Measurements from ENCODE around the gene PEAK1.
"Not testable (repeated sequence)": the region's sequence is repeated elsewhere in the genome, so short reads cannot be mapped to it uniquely, and the experiment has no call there.

Gene PEAK1

DNA sequence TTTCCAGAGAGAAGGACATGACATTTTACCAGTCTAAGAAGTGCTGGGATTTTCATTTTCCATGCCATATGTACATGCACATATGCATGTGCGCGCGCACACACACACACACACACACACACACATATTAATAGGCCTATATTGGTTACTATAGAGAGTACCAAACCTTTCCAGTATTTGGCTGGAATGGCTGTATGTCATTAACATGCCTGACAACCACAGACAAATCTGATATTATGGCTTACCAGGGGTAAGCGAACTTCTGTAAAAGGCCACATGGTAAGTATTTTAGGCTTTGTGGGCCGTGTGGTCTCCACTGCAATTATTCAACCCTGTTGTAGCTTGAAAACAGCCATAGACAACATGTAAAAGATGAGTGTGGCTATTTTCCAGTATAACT, 251.8 kb downstream of the PEAK1 start:
- no peak for DNase-seq

DNA sequence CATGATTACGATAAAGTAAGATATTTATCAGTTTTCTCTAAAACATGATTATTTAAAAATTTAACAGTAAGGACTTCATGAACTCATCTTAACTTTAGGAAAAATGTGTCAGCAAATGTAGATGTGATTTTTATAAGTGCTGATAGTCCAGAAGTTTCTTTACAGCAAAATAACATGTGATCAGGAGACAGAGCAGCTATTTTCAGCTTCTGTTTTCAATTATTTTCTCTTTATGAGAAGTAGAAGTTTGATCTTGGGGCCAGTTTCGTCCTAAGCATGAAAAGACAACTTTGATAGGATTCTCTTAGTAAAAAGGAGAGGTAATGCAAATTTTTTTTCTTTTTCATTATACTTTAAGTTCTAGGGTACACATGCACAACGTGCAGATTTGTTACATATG, 252.5 kb downstream of the PEAK1 start:
- no peak for DNase-seq

DNA sequence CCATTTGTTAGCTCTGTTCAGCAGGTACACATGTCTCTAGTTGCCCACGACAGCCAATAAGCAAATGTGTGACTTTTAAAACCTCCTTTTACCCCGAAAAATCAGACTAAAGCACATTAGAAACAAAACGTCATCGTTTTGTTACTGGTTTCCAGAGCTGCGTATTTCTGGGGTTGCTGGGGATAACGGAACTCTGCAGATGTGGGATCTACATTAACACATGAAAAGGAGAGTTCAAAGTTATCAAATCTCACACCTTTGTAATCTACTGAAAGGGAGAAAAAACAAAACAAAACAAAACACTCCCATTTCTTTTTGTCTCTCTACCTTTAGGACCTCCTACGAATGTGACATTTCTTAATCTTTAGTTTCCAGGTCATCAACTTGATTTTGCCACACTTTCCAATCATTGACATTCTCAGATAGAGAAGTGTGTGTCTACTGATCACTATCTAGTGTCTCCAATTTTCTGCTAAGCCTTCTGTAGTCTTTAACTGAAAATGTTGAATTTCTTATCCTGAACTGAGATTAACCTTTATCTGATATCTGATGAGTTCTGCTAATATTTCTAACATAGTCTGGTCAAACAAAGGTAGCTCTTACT, 256.0 kb downstream of the PEAK1 start:
- DNase-seq: no peak

DNA sequence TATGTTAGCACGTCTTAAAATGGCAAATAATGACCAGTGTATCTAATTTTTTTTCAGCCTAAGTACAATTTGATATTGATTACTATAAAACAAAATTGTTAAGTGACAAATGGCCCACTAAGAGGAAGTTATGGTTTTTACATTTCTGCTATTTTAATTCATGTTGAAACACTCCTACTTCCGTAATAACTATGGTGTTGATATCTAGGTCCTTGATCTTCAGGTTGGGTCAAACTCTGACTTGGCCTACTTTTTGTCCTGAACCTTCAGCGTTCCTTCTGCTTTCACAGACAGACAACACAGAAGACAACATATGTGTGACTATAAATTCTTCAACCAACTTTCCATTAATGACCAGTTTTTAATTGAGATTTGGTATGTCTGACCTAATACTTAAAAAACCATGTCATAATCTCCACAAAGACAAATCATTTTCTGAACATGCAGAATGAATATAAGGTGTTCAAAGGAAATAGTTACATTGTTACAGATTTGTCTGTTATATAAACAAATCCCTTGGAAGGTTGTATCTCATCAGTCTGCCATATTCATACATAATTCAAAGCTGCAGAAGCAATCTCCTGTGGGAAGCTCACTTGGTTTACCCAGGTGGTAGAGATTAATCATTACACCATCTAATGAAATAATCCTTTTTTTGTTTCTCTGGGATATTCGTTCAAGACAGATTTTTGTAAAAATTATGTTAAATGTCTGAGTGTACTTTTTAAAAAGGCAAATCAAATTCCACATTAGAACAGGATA, 256.9 kb downstream of the PEAK1 start:
- DNase-seq: no peak

DNA sequence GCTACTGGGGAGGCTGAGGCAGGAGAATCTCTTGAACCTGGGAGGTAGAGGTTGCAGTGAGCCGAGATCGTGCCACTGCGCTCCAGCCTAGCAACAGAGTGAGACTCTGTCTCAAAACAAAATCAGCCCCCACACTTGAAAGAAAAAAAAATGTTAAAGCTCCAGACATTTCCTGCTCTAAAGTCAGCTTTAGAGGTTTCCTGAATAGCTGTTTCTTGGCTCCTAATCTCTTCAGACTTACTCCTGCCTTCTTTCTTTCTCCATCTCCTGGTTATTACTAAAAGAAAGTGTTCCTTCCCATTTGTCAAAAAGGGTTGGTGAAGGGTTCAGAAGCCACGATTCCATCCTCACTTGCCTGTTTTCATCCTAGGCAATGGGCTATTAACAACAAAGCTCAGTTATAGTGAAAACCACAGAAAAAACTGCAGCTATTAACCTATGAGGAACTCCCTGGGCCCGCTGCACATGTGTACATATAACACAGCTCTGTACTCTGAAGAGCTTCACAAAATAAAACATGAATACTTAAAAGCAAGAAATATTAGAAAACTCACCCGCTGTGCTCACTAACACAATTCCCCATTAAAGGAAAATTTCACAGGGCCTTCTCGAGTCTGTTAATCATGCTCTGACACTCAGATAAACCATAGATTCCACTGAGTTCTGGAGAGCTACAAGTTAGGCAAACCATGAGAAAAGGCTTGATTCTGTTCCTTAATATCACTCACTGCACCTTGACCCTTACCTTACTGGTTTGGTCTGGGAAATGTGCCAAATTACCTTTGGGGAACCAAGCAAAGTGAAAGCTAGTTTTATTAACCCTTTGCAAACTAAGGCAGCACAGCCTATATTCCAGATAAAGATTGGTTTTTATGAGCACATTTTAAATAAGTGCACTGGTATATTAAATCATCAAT, 259.1 kb downstream of the PEAK1 start:
- DNase-seq: no peak

DNA sequence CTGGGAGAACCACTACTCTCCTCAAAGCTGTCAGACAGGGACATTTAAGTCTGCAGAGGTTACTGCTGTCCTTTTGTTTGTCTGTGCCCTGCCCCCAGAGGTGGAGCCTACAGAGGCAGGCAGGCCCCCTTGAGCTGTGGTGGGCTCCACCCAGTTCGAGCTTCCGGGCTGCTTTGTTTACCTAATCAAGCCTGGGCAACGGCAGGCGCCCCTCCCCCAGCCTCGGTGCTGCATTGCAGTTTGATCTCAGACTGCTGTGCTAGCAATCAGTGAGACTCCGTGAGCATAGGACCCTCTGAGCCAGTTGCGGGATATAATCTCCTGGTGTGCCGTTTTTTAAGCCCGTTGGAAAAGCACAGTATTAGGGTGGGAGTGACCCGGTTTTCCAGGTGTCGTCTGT, 263.9 kb downstream of the PEAK1 start:
- DNase-seq: not testable (repeated sequence)

DNA sequence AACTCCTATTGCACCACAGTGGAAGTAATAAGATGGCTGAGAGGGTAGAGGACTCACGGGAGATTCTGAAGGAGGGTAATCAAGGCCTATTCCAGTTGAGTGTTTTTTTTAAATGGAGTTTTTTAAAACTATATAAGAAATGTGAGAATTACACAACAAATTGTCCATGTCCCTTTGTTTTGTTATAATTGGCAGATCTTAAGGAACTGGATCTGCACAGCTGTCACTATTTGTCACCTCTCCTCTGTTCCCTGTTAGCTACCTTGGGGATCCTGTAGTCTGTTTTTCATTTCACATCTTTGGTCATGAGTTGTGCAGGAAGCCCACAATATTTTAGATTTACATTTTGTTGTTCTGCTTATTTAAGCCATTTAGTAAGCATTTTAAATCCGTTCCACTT, 271.7 kb downstream of the PEAK1 start:
- DNase-seq: no peak

DNA sequence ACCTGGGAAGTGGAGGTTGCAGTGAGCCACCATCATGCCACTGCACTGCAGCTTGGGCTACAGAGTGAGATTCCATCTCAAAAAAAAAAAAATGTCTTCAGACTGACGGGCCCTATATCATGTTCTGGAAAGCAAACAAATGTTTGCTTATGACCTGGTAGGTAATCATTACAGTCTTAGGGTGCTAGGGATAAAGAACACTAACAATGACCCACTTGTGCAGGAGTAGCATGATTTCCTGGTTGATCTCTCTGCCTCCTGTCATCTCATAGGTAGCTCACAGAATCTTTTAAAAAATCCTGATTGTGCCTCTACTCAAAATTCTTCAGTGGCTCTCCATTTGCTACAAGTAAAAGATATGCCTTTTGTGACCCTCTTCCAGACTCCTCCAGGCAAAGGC, 274.5 kb downstream of the PEAK1 start:
- DNase-seq: no peak

DNA sequence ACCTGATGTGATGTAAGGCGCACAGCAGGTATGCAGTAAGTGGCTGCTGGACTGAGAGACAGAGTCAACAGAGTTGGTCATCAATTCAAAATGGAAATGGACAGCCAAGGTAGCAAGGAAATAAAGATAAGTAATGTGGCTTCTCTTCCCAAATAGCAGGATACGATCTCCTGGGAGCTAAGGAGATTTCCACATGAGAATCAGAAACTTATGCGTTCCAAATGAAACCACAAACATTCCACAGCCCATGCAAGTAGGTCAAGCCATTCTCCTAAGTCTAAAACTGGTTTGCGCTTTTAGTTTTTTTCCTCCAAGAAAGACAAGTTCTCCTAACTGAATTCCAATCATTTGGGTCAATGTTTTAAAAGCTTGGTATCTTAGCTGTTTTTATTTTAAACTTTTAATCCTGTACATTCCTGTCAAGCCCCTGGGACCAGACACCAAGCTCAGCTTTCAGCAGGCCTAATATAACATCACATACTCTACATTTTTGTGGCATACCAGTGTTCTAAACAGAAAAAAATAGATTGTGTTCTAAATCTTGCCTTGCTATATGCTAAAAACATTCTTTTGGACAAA, 275.3 kb downstream of the PEAK1 start:
- DNase-seq: no peak

DNA sequence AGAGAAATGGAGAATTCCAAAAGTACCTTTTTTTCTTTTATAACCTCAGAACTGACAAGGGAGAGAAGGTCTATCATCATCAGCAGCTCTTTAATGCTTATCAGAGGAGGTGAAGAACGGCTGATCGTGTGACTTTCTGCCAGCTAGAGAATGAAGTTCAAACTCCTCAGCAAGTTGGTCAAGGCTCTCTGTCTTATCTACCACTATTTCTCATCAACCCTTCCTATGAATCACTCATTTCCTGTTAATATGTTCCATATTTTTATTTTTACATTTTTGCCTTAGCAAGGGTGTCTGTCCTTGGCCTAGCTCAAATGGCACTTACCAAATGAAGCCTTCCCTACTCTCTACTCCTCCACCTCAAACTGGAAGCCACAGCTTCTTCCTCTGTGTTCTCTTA, 275.9 kb downstream of the PEAK1 start:
- no peak for DNase-seq

DNA sequence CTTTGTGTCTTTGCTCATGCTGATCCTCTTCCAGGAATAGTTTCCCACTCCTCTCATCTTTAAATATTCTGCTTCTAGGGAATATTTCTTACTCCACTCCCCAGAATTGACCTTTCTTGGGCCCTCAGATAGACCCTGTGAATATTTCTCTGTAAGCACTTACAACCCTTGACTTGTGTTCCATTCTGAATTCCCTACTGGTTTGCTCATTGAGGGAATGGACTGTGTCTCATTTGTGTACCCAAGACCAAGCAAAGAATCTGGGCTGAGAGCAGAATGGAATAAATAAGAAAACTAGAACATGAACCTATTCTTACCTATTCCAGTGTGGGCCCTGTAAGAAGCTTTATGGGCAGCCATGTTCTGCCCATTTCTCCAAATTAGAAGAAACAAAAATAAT, 276.3 kb downstream of the PEAK1 start:
- DNase-seq: no peak

DNA sequence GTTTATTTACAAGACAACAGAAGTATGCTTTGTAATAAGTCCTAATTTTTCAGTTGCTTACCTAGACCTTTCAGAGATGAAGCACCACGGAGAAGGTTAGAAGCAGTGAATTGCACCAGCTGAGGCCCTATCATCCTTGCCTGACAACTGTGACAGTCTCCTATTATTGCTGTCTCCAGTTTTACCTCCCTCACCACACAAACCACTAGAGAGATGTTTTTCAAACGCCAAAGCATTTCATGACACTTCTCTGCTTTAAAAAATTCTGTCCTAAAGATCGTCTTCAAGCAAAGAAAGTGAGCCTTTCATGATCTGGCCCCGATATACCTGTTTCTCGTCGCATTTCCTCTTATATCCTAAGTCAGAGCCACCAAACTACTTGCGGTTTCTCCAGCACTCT, 276.7 kb downstream of the PEAK1 start:
- no peak for DNase-seq

DNA sequence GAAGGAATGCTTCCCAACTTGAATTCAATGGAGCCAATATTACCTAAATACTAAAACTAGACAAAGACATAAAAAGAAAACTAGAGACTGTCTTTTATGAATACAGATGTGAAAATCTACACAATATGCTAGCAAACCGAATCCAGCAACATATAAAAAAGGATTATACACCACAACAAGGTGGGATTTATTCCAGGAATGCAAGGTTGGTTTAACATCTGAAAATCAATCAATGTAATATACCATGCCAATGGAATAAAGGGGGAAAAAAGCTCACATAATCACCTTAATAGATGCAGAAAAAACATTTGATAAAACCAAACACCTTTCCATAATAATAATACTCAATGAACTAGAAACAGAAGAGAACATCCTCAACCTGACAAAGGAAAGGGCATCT, 279.7 kb downstream of the PEAK1 start:
- no peak for DNase-seq

DNA sequence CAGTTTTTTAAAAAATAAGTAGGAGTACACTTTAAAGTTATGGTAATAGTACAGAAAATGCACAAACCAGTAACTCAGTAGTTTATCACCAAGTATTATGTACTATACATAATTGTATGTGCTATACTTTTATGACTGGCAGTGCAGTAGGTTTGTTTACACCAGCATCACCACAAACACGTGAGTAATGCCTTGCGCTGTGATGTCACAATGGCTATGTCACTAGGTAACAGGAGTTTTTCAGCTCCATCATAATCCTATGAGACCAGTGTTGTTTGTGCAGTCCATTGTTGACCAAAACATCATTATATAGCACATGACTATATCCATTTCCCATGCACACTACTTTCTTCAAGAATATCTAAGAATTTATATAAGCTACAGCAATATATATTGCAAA, 280.6 kb downstream of the PEAK1 start:
- DNase-seq: no peak

DNA sequence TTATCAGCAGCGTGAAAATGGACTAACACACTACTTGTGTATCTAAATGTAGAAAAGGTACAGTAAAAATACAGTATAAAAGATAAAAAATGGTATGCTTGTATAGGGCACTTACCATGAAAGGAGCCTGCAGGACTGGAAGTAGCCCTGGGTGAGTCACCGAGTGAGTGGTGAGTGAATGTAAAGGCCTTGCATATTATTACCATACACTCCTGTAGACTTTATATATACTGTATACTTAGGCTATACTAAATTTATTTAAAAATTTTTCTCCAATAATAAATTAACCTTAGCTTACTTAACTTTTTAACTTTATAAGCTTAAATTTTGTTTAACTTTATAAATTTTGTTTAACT, 281.8 kb downstream of the PEAK1 start:
- no peak for DNase-seq

DNA sequence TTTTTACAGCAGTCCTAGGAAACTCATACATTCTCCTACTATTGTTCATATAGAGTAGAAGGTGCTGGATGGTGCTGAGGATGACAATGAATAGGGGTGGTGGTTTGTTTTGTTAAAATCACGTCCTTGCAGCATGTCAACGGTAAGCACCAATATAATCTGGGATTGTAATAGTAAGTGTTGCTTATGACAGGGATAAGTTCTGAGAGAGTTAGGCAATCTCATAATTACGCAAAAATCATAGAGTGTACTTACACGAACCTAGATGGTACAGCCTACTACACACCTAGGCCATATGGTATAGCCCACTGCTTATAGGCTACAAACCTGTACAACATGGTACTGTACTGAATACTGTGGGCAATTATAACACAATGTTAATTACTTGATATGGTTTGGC, 284.7 kb downstream of the PEAK1 start:
- no peak for DNase-seq

DNA sequence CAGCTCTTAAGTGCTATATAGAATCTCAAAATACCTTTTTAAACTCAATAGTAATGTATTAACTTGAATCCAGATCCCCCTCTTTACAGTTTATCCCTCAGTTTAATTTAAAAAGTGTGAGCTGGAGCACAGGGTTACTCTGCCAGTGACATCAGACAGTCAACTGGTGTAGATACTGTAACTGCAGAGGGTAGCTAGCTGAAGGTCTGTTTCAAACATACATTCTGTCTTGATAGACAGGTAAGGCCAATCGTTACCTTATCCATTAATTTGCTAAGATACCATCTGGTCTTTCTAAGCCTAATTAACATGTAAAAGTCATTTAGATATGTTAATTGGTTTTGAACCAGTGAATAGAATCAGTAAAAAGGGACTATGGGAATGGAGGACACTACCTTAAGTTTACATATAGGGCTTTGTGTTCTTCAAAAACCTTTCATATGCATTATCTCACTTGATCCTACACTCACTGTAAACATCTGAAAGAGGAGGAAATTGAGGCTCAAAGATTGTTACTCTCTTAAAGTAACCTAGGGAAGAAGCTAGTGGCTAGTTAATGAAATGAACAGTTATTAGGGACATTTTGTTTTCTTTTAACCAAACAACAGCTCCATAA, 289.5 kb downstream of the PEAK1 start:
- DNase-seq: no peak

DNA sequence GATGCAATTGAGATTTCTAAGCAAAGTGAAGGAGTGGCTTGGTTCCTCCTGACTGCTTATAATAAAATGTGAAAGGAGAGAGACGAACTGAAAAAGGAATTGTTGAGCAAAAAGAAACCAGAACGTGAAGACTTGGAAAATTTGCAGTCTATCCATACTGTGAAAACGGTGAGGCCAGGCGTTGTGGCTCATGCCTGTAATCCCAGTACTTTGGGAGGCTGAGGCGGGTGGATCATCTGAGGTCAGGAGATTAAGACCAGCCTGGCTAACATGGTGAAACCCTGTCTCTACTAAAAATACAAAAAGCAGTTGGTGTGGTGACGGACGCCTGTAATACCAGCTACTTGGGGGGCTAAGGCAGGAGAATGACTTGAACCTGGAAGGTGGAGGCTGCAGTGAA, 292.3 kb downstream of the PEAK1 start:
- no peak for DNase-seq

DNA sequence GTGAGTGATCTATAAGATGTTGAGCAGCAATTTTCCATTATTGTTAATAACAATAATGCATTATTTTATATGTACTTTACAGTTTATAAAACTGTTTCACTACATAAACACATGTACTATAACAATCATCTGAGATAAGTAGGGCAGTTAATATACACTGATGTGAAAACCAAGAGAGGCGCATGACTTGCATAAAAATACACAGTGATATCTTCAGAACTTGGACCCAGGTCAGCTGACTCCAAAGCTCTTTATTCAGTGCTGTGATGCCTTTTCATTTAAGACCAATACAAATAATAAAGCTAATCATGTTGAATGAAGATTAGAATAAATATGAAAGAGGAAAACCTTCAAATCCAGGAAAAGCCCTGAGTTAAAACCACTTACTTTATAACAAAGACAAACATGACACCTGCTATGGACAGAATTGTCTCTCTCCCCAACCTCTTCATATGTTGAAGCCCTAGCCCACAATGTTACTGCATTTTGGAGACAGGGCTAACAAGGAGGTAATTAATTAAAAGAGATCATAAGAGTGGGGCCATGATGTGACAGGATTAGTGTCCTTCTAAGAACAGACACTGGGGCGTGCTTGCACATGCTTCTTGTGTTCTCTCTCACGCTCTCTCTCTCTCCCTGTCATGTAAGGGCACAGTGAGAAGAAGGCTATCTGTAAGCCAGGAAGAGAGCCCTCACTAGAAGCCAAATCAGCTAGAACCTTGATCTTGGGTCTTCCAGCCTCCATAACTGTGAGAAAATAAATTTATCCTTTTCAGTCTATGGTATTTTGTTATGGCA, 293.2 kb downstream of the PEAK1 start:
- DNase-seq: no peak

DNA sequence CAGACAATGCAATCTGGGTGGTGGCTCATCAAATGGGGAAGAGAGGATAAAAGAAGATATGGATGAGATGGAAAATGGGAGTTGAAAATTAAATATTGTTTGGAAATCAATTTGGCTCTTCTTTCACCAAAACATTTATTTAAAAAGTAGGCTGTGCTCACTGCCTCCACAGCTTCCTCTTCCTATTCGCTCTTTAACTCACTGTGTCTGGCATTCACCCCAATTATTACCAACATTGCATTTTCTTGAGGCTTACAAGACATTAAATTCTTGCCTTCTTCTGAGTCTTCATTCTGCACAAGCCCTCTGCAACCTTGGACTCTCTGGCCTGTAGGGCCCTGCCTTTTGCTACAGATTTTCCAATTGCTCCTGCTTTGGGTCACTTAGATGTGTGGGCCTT, 296.1 kb downstream of the PEAK1 start:
- no peak for DNase-seq

DNA sequence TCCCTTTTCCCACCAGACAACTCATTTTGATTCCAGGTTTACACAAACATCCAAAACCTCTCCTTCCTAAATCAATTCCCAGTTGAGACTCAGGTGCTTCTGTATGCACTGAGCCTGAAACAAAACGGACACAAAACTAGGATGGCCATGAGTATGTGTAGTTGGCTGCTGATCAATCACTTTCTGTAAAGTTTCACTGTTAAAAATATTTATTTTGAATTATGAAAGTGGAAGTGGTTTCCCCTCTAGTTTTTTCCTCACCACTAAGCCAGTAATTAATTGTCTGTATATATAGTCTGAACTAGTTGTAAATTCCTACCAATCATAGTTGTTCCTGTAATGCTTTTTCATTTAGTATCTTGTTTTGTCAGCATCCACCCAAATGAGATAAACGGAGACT, 297.3 kb downstream of the PEAK1 start:
- DNase-seq: no peak

DNA sequence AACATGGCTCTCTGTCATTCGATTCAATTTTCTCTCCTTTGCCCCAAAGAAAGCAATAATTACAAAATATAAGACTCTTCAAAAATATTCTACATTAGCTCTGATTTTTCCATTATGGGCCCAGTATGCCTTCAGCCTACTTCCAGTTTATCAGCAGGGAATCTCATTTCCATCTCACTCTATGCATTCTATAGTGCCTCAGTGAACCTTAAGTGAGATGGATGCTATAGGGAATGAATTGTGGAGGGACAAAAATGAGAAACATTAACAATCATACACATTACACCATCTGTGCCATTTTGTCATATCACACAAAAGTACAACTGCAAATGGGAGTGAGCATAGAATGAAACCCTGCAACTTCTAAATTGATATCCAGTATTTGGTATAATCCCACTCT, 298.3 kb downstream of the PEAK1 start:
- no peak for DNase-seq

Data from activated CD4-positive, alpha-beta T cell treated with anti-CD3 and anti-CD28 coated beads, Interleukin-10, Interleukin-2, amounts not matched to agents 100 ng/mL and 50 ng/mL, durations not matched to agents 16 hours and 8 hours (primary cell).